Transverse colon (tissue), 4 donors: ENCODE data around the gene RASSF7. TPM values are rescaled to one million over a fixed set of nuclear protein-coding genes. Genes with fewer than 3 reads are reported as not detected.

ENCODE experiments used
- DNase-seq: peaks from one replicate; pipeline ENCODE4 v3.0.0-alpha.2; 2019
- H3K27ac ChIP-seq, 4 donors: fragments of 200-600 bp; sonication (generic); 2 replicates each; pipeline ENCODE4 v1.5.1; 2016 to 2018; ENCODE audit warnings: inconsistent platforms in 4 of 4
- H3K27me3 ChIP-seq: fragments of 200-600 bp; sonication (generic); 2 replicates; pipeline ENCODE4 v1.5.1; 2017; ENCODE audit warnings: inconsistent platforms
- H3K36me3 ChIP-seq, 4 donors: fragments of 200-600 bp; sonication (generic); 2 replicates each; pipeline ENCODE4 v1.5.1; 2017 to 2019; ENCODE audit warnings: inconsistent platforms in 4 of 4
- H3K4me1 ChIP-seq, 4 donors: fragments of 200-600 bp; sonication (generic); 2 replicates each; pipeline ENCODE4 v1.5.1; 2017 to 2020; ENCODE audit warnings: inconsistent platforms in 4 of 4
- H3K4me3 ChIP-seq, 4 donors: fragments of 200-600 bp; sonication (generic); 1 replicate in 1 of 4; 2 replicates in 3 of 4; pipeline versions ENCODE4 v1.5.1 to v1.6.1; 2017 to 2019; ENCODE audit warnings: inconsistent platforms in 4 of 4
- H3K9me3 ChIP-seq, 2 donors: fragments of 200-600 bp; sonication (generic); 2 replicates each; pipeline ENCODE4 v1.5.1; 2017 to 2019; ENCODE audit warnings: inconsistent platforms in 2 of 2
- CTCF ChIP-seq, 5 experiments: fragments of 200-600 bp in 3 of 5; fragments of 450-650 bp in 2 of 5; sonication (generic) in 3 of 5; IDR thresholded peaks; 1 replicate in 2 of 5; 2 replicates in 3 of 5; pipeline ENCODE4 v1.5.1; 2016 to 2017; ENCODE audit warnings: antibody characterized with exemption in 5 of 5, inconsistent platforms in 3 of 5, mild to moderate bottlenecking in 2 of 5, moderate library complexity in 1 of 5
- EP300 ChIP-seq: sonication (generic); formaldehyde crosslinking; IDR thresholded peaks from one replicate; pipeline ENCODE4 v1.6.1; 2017; ENCODE audit warnings: antibody characterized with exemption, low read depth
- POLR2A ChIP-seq: fragments of 450-650 bp; IDR thresholded peaks from one replicate; pipeline ENCODE4 v1.6.1; 2016; ENCODE audit warnings: antibody characterized with exemption, mild to moderate bottlenecking, moderate library complexity
- POLR2AphosphoS5 ChIP-seq, 3 donors: sonication (generic); formaldehyde crosslinking; IDR thresholded peaks; one replicate each; pipeline ENCODE4 v1.6.1; 2016; ENCODE audit warnings: antibody characterized with exemption in 3 of 3
- WGBS, 2 donors: methylation state at CpG; one replicate each; pipeline ENCODE4 v1.1.5; 2018; ENCODE audit warnings: low coverage in 1 of 2; 5-methylcytosine and 5-hydroxymethylcytosine counted together
- in situ Hi-C, 4 donors: fragments of 200-750 bp; cut with MboI; loops; one replicate each; pipeline versions ENCODE4 v1.15.0 to v1.15.1; 2017; ENCODE audit warnings: low sequenced_read_pairs in 3 of 4, low pct_ligation_motif_present in 1 of 4, low pct_unique_long_range_greater_than_20kb in 1 of 4
- intact Hi-C: fragments of 100-400 bp; cut with DNase I; formaldehyde crosslinking; loops from one replicate; pipeline ENCODE4 v1.15.1; 2023; ENCODE audit warnings: low total_unique reads
- total RNA-seq, 4 donors: library from RNA; depleted of rRNA; stranded (reverse); fragments of >200 nt; gene quantifications; one replicate each; pipeline ENCODE4 v1.1.0, GENCODE V29; 2016

RASSF7 gene
- total RNA-seq, 4 donors from 2014 or later: 131 to 247 (median 213) TPM

GRCh38 chr11:605286-606129 is 44.7 kb downstream of the RASSF7 start:
- H3K4me3 ChIP-seq: no peak overlapping the region
- in situ Hi-C loops: no loop called here
- intact Hi-C loops: no loop called here
- DNase-seq: no peak
- H3K4me1 ChIP-seq: no peaks in the 10 kb centered on the region
- peak overlapping the region in 1 of 4 donors; percentile 1 for H3K27ac ChIP-seq
- H3K9me3 ChIP-seq: no peaks in the 10 kb centered on the region
- TF ChIP-seq CTCF (IDR thresholded peaks at IDR 0.05) (no peak), POLR2AphosphoS5 (IDR thresholded peaks at IDR 0.05) (no peak), EP300 (no peak), POLR2A (no peak)
- 94% methylated on average over 31 of the region's 33 CpGs; no CpG with 5 or more reads in 1 of the 2 donors for WGBS, 2 donors
- peaks cover 0 to 66% (median 31%) of the 10 kb centered on the region in 4 donors for H3K36me3 ChIP-seq
- H3K27me3 ChIP-seq: no peaks in the 10 kb centered on the region

GRCh38 chr11:606245-606644 is 45.5 kb downstream of the RASSF7 start:
- no peak for DNase-seq
- intact Hi-C loops: no loop called here
- Histone ChIP-seq H3K4me1 (peaks cover 0 to under 1% (median 0%) of the 10 kb centered on the region in 4 donors), H3K27me3 (no peaks in the 10 kb centered on the region), H3K36me3 (peaks cover 0 to 73% (median 35%) of the 10 kb centered on the region in 4 donors), H3K27ac (peak overlapping the region in 1 of 4 donors; percentile 1), H3K9me3 (no peaks in the 10 kb centered on the region), H3K4me3 (no peak overlapping the region)
- WGBS, 2 donors: 75% methylated on average over 15 of the region's 19 CpGs; no CpG with 5 or more reads in 1 of the 2 donors
- in situ Hi-C loops: no loop called here
- TF ChIP-seq POLR2AphosphoS5 (IDR thresholded peaks at IDR 0.05) (no peak), EP300 (no peak), POLR2A (no peak), CTCF (IDR thresholded peaks at IDR 0.05) (no peak)

GRCh38 chr11:607020-607780 is 46.4 kb downstream of the RASSF7 start:
- WGBS, 2 donors: 94% methylated on average over 28 of the region's 35 CpGs; no CpG with 5 or more reads in 1 of the 2 donors
- H3K9me3 ChIP-seq: no peaks in the 10 kb centered on the region
- peaks cover 0 to 9% (median 2%) of the 10 kb centered on the region in 4 donors for H3K4me1 ChIP-seq
- no peak for DNase-seq
- H3K4me3 ChIP-seq: no peak overlapping the region
- H3K36me3 ChIP-seq: peaks cover 0 to 77% (median 36%) of the 10 kb centered on the region in 4 donors
- no peak overlapping the region for H3K27ac ChIP-seq
- no peaks in the 10 kb centered on the region for H3K27me3 ChIP-seq
- TF ChIP-seq CTCF (IDR thresholded peaks at IDR 0.05) (no peak), POLR2AphosphoS5 (IDR thresholded peaks at IDR 0.05) (no peak), POLR2A (no peak), EP300 (no peak)
- intact Hi-C loops: no loop called here
- in situ Hi-C loops: no loop called here
